ENCODE data around the gene LRP6. TPM values are rescaled to one million over a fixed set of nuclear protein-coding genes. Genes with fewer than 3 reads are reported as not detected.

LRP6 gene
- total RNA-seq, 1 donor from 2014 or later, result 41.9 TPM

- Mint-ChIP-seq H3K4me1 (ENCODE audit: unreplicated experiment) (no peaks in the 10 kb centered on the region), H3K27ac (ENCODE audit: unreplicated experiment) (no peak overlapping the region), H3K27me3 (ENCODE audit: unreplicated experiment) (no peaks in the 10 kb centered on the region), H3K36me3 (ENCODE audit: unreplicated experiment) (peaks cover 39% of the 10 kb centered on the region), H3K9me3 (ENCODE audit: unreplicated experiment) (peaks cover 21% of the 10 kb centered on the region), H3K4me3 (ENCODE audit: unreplicated experiment) (no peak overlapping the region)
- DNase-seq (ENCODE audit: extremely low spot score, unreplicated experiment), result no peak
- TF ChIP-seq CTCF (IDR thresholded peaks at IDR 0.05), result no peak
Observed at GRCh38 chr12:12108441-12109058, 158.3 kb downstream of the LRP6 start.

GRCh38 chr12:12107678-12108077 lies 159.2 kb downstream of the LRP6 start:
- H3K36me3 Mint-ChIP-seq (ENCODE audit: unreplicated experiment), result peaks cover 31% of the 10 kb centered on the region

GRCh38 chr12:12099102-12099501 lies 167.7 kb downstream of the LRP6 start:
- TF ChIP-seq CTCF (IDR thresholded peaks at IDR 0.05), result no peak
- peaks cover 25% of the 10 kb centered on the region for H3K4me1 Mint-ChIP-seq (ENCODE audit: unreplicated experiment)
- H3K9me3 Mint-ChIP-seq (ENCODE audit: unreplicated experiment), result no peaks in the 10 kb centered on the region
- H3K27me3 Mint-ChIP-seq (ENCODE audit: unreplicated experiment), result no peaks in the 10 kb centered on the region
- DNase-seq (ENCODE audit: extremely low spot score, unreplicated experiment), result no peak
- no peak overlapping the region for H3K4me3 Mint-ChIP-seq (ENCODE audit: unreplicated experiment)
- no peak overlapping the region for H3K27ac Mint-ChIP-seq (ENCODE audit: unreplicated experiment)
- peaks cover 11% of the 10 kb centered on the region for H3K36me3 Mint-ChIP-seq (ENCODE audit: unreplicated experiment)

More at GRCh38 chr12:12107678-12108077, 159.2 kb downstream of the LRP6 start:
- no peak overlapping the region for H3K4me3 Mint-ChIP-seq (ENCODE audit: unreplicated experiment)
- no peak for TF ChIP-seq CTCF (IDR thresholded peaks at IDR 0.05)
- H3K9me3 Mint-ChIP-seq (ENCODE audit: unreplicated experiment), result peaks cover 21% of the 10 kb centered on the region
- DNase-seq (ENCODE audit: extremely low spot score, unreplicated experiment), result no peak
- no peaks in the 10 kb centered on the region for H3K4me1 Mint-ChIP-seq (ENCODE audit: unreplicated experiment)
- H3K27me3 Mint-ChIP-seq (ENCODE audit: unreplicated experiment), result no peaks in the 10 kb centered on the region
- H3K27ac Mint-ChIP-seq (ENCODE audit: unreplicated experiment), result no peak overlapping the region

GRCh38 chr12:12098691-12099015 lies 168.2 kb downstream of the LRP6 start:
- H3K27ac Mint-ChIP-seq (ENCODE audit: unreplicated experiment), result no peak overlapping the region
- H3K9me3 Mint-ChIP-seq (ENCODE audit: unreplicated experiment), result no peaks in the 10 kb centered on the region
- H3K4me1 Mint-ChIP-seq (ENCODE audit: unreplicated experiment), result peaks cover 25% of the 10 kb centered on the region
- no peak for DNase-seq (ENCODE audit: extremely low spot score, unreplicated experiment)
- H3K27me3 Mint-ChIP-seq (ENCODE audit: unreplicated experiment), result no peaks in the 10 kb centered on the region
- H3K36me3 Mint-ChIP-seq (ENCODE audit: unreplicated experiment), result peaks cover 11% of the 10 kb centered on the region
- H3K4me3 Mint-ChIP-seq (ENCODE audit: unreplicated experiment), result no peak overlapping the region
- no peak for TF ChIP-seq CTCF (IDR thresholded peaks at IDR 0.05)

- Mint-ChIP-seq H3K27me3 (ENCODE audit: unreplicated experiment) (no peaks in the 10 kb centered on the region), H3K4me1 (ENCODE audit: unreplicated experiment) (peaks cover 26% of the 10 kb centered on the region), H3K27ac (ENCODE audit: unreplicated experiment) (no peak overlapping the region), H3K9me3 (ENCODE audit: unreplicated experiment) (no peaks in the 10 kb centered on the region), H3K36me3 (ENCODE audit: unreplicated experiment) (peaks cover 11% of the 10 kb centered on the region), H3K4me3 (ENCODE audit: unreplicated experiment) (no peak overlapping the region)
- no peak for TF ChIP-seq CTCF (IDR thresholded peaks at IDR 0.05)
- DNase-seq (ENCODE audit: extremely low spot score, unreplicated experiment), result no peak
Observed at GRCh38 chr12:12097891-12098690, 168.8 kb downstream of the LRP6 start.
